Cortex of kidney (tissue), 1 donor: ENCODE results near the gene C1QTNF5.

Experiments used
- DNase-seq: peaks from one replicate; lab custom pipeline; 2025; lab: John Stamatoyannopoulos, UW

C1QTNF5 gene

DNA sequence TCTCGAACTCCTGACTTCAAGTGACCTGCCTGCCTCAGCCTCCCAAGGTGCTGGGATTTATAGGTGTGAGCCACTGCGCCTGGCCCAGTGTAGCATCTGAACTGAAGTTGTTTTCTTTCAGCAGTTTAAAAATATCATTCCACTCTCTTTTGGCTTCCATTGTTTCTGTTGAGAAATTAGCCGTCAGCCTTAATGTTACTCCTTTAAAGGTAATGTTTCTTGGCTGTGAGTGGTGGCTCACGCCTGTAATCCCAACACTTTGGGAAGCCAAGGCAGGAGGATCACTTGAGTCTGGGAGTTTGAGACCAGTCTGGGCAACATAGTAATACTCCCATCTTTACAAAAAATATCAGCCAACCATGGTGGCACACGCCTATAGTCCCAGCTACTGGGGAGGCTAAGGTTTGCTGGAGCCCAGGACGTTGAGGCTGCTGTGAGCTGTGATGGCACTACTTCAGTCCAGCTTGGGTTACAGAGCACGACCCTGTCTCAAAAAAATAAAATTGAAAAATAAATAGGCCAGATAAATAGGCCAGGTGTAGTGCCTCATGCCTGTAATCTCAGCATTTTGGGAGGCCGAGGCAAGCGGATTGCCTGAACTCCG, 49.7 kb downstream of the C1QTNF5 start:
- no peak for DNase-seq
